Measurements from ENCODE around the gene CENPI.
"Not testable (repeated sequence)": the region's sequence is repeated elsewhere in the genome, so short reads cannot be mapped to it uniquely, and the experiment has no call there.

CENPI gene, protein sequence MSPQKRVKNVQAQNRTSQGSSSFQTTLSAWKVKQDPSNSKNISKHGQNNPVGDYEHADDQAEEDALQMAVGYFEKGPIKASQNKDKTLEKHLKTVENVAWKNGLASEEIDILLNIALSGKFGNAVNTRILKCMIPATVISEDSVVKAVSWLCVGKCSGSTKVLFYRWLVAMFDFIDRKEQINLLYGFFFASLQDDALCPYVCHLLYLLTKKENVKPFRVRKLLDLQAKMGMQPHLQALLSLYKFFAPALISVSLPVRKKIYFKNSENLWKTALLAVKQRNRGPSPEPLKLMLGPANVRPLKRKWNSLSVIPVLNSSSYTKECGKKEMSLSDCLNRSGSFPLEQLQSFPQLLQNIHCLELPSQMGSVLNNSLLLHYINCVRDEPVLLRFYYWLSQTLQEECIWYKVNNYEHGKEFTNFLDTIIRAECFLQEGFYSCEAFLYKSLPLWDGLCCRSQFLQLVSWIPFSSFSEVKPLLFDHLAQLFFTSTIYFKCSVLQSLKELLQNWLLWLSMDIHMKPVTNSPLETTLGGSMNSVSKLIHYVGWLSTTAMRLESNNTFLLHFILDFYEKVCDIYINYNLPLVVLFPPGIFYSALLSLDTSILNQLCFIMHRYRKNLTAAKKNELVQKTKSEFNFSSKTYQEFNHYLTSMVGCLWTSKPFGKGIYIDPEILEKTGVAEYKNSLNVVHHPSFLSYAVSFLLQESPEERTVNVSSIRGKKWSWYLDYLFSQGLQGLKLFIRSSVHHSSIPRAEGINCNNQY

DNA sequence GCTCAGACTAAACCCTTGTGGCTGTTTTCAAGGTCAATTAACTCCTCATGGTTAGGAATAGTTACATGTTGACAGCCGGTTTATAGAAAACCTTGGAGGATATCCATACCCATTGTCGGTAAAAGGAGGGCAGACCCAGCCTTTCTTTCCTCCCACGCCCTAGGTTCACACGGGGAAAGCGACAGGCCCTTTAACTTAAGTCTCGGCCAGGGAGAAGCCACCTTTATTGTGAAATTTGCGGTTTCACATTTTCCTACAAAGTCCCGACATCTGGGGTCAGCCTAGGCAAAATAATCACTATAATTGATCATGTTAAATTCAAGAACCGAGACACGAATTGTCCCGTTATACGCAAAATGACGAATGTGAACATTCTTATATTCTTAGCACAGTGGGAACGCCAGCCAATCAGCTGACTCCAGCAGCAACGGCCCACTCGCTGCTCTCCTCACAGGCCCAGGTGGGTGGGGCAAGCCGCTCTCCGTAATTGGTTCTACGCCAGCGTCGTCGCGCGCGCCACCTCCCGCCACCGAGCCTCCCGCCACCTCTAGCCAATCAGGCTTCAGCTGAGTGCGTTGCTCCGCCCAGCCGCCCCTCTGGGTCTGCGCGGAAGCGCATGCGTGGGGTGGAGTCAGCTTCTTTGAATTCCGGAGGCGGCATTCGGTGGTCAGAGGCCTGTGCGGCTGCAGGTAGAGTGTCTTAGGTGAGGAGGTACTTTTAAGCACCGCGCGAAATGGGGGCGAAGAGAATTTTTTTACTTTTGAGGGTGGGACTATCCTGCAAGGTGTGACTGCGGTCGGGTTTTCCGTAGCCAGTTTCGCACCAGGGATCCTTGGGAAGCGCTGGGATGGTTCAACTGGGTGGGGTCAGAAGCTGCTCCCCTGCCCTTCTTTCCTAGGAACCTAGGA is at the start of gene CENPI:
Gene CENPI (plus strand): TSS at position 659 of the 908 bp plus-strand sequence. CDS start 2,867 bp downstream, outside the sequence.
- peak; percentile 76 for DNase-seq (ENCODE audit: low read depth)
- peak within 1 kb of the TSS; percentile 58 for H3K4me3 ChIP-seq (ENCODE audit: low read depth, low read length)
- in situ Hi-C loops (cut with HindIII; ENCODE audit: low sequenced_read_pairs), result no loop called here
- TF ChIP-seq, protein P1, sequence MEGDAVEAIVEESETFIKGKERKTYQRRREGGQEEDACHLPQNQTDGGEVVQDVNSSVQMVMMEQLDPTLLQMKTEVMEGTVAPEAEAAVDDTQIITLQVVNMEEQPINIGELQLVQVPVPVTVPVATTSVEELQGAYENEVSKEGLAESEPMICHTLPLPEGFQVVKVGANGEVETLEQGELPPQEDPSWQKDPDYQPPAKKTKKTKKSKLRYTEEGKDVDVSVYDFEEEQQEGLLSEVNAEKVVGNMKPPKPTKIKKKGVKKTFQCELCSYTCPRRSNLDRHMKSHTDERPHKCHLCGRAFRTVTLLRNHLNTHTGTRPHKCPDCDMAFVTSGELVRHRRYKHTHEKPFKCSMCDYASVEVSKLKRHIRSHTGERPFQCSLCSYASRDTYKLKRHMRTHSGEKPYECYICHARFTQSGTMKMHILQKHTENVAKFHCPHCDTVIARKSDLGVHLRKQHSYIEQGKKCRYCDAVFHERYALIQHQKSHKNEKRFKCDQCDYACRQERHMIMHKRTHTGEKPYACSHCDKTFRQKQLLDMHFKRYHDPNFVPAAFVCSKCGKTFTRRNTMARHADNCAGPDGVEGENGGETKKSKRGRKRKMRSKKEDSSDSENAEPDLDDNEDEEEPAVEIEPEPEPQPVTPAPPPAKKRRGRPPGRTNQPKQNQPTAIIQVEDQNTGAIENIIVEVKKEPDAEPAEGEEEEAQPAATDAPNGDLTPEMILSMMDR (IDR thresholded peaks at IDR 0.05; ENCODE audit: low read depth, low read length, missing control alignments), result no peak

DNA sequence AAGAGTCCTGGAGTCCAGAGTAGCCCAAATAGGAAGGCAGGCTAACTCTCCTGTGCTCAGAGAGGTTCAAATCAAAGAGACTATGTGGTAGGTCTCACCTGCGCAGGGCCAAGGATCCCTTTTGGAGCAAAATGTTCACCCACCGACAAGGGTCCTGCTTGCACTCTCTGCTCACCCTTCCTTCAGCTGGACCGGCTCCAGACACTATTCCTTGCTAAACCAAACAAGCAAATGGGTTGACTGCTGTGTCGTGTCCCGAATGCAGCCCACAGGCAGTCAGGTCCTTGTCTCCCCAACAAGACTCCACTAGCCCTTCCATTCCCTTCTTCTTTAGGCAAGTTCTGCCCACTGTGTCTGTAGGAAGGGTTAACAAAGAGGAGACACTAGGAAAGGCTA is 46.9 kb upstream of the CENPI start:
- H3K4me3 ChIP-seq (ENCODE audit: low read depth, low read length), result peak overlapping the region; percentile 51
- TF ChIP-seq, protein P1 (IDR thresholded peaks at IDR 0.05; ENCODE audit: low read depth, low read length, missing control alignments), result no peak
- in situ Hi-C loops (cut with HindIII; ENCODE audit: low sequenced_read_pairs), result no loop called here
- no peak for DNase-seq (ENCODE audit: low read depth)

DNA sequence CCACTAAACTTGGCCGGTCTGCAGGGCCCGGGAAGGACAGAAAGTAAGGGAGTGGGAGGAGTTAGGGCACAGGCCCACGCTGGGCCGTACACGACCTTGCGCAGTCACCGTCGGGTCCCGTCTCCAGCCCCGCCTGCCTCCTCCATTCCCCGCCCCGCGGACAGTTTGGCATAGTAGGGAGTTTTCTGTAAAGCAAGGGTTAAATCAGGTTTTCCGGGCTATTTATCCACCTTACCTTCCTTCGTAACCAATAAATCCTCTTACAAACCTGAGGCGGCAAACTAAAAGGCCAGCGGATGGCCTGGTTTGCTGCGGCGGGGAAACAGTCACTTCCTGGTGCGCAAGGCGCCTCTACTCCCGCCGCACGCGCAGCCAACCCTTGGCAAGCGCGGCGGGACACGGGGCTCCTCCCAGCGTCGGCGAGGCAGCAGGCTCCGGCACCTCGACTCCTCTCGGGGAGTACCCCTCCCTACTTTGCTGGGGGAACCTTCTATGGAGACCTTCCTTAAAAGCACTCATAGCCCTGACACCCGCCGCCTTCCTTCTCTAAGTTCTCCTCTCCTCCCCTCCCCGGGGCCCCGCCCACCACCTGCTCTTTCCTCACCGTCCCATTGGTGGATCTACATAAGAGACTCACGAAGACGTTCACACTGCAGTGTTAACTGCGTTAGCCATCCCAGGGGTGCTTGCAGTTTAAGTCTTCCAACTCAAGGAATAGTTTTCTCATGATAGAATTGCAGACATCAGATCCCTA is 46.3 kb upstream of the CENPI start, which contains the start of gene TRMT2B:
Gene TRMT2B (minus strand): TSS at position 563 of the 754 bp plus-strand sequence. CDS start 9,822 bp downstream, outside the sequence.
- DNase-seq (ENCODE audit: low read depth), result peak; percentile 34
- H3K4me3 ChIP-seq (ENCODE audit: low read depth, low read length), result peak within 1 kb of the TSS; percentile 51
- TF ChIP-seq, protein P1 (IDR thresholded peaks at IDR 0.05; ENCODE audit: low read depth, low read length, missing control alignments), result no peak
- in situ Hi-C loops (cut with HindIII; ENCODE audit: low sequenced_read_pairs), result no loop called here

DNA sequence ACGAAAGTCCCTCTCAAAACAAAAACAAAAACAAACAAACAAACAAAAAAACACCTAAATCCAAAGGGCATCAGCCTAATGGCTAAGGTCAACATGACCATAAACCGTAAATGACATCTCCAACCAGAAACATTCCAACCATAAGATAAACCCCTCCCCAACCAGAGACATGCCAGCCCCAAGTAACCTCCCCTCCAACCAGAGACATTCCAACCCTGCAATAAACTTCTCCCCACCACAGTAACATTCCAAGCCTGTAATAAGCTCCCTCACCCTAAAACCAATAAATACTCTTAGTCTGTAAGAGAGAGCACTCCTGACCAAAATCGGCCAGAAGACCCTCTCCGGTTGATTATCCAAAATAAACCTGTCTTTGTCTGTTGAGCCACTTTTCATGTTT is 41.5 kb upstream of the CENPI start:
- H3K4me3 ChIP-seq (ENCODE audit: low read depth, low read length); in situ Hi-C loops (cut with HindIII; ENCODE audit: low sequenced_read_pairs); DNase-seq (ENCODE audit: low read depth): not testable (repeated sequence)

DNA sequence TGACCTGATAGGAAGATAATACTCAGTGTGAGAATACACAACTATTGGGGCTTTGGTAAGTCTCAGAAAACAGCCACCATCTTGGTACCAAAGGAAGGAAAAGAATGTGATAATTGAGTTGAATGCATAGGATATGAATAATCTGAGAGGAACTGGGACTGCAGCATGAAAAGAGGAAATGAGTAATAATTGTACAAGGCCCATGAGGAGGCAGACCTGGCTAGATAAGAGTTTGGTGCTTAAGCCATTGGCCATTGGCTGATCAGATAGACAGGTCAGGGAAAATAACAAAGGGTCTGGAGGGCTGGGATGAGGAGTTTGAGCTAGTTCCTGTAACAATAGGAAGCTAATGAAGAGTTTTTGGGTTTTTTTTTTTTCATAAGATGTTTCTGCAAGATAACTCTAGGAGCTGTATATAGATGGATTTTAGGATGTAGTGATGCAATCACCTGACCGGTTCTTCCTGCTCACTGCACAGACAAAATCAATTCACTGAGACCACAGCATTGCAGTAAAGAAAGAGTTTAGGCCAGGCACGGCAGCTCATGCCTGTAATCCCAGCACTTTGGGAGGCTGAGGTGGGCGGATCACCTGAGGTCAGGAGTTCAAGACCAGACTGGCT is 40.8 kb upstream of the CENPI start:
- TF ChIP-seq, protein P1 (IDR thresholded peaks at IDR 0.05; ENCODE audit: low read depth, low read length, missing control alignments), result no peak
- H3K4me3 ChIP-seq (ENCODE audit: low read depth, low read length), result no peak overlapping the region
- DNase-seq (ENCODE audit: low read depth), result no peak
- in situ Hi-C loops (cut with HindIII; ENCODE audit: low sequenced_read_pairs), result no loop called here

DNA sequence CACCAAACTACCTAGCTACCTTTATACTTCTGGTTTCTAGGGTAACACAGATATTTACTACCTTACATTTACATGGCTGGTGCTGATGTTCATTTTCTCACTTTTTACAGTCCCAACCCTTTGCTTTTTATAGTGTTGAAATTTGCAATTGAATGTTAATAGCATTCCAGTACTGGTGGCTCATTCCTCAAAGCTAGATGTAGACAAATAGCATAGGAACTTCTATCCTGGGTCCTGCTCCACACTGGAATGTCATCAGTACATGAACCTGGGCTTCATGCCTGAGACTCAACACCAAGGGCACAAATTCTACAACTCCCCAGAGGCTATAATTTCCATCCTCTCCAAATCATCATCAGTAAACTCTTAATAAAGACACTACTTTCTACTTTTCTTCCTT is 35.8 kb upstream of the CENPI start:
- TF ChIP-seq, protein P1 (IDR thresholded peaks at IDR 0.05; ENCODE audit: low read depth, low read length, missing control alignments), result no peak
- in situ Hi-C loops (cut with HindIII; ENCODE audit: low sequenced_read_pairs), result no loop called here
- no peak for DNase-seq (ENCODE audit: low read depth)
- no peak overlapping the region for H3K4me3 ChIP-seq (ENCODE audit: low read depth, low read length)

All from astrocyte of the cerebellum (primary cell).